Epithelial cell of proximal tubule (primary cell): Measurements from ENCODE around the gene SLC27A4. TPM values are rescaled to one million over a fixed set of nuclear protein-coding genes. Genes with fewer than 3 reads are reported as not detected.

ENCODE experiments used
- DNase-seq: peaks from one replicate; pipeline ENCODE4 v3.0.0-alpha.2; 2011; ENCODE audit warnings: low read depth
- H3K4me3 ChIP-seq: 2 replicates; pipeline ENCODE4 v1.5.1; 2011; ENCODE audit warnings: low read depth, mild to moderate bottlenecking, low read length
- total RNA-seq: library from RNA; depleted of rRNA; stranded (reverse); fragments of >200 nt; gene quantifications from 2 replicates; pipeline ENCODE4 v1.2.3, GENCODE V29; 2015
- TF ChIP-seq, protein P1 (sequence below): conservative IDR thresholded peaks from 2 replicates; pipeline ENCODE4 v1.5.1; 2012; ENCODE audit warnings: low read depth, mild to moderate bottlenecking, low read length

The SLC27A4 gene
- total RNA-seq, 1 donor from 2014 or later = 27.7 TPM

DNA sequence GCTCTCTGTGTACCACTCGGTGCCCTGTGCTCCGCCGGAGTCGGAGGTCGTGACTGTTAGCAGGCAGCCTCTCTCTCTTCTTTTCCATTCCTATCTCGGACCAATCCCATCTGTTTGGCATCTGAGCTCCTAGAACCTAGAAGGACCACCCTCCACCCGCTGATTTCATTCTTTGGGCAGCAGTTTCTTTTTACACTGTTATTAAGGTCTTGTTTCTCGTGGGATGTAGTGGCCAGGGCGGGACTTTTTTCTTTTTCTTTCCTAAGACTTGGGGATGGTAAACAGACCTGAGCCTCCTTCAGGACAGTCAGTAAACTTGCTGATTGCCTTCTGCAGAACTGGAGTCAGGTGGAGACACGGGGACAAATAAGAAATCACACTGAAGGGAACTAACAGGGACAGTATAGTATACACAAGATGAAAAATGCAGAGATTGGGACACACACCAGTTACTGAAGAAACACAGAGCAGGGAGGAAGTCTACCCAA, 31.3 kb downstream of the SLC27A4 start:
- no peak for DNase-seq
- TF ChIP-seq, protein P1, sequence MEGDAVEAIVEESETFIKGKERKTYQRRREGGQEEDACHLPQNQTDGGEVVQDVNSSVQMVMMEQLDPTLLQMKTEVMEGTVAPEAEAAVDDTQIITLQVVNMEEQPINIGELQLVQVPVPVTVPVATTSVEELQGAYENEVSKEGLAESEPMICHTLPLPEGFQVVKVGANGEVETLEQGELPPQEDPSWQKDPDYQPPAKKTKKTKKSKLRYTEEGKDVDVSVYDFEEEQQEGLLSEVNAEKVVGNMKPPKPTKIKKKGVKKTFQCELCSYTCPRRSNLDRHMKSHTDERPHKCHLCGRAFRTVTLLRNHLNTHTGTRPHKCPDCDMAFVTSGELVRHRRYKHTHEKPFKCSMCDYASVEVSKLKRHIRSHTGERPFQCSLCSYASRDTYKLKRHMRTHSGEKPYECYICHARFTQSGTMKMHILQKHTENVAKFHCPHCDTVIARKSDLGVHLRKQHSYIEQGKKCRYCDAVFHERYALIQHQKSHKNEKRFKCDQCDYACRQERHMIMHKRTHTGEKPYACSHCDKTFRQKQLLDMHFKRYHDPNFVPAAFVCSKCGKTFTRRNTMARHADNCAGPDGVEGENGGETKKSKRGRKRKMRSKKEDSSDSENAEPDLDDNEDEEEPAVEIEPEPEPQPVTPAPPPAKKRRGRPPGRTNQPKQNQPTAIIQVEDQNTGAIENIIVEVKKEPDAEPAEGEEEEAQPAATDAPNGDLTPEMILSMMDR = no peak
- peak overlapping the region; percentile 93 for H3K4me3 ChIP-seq

DNA sequence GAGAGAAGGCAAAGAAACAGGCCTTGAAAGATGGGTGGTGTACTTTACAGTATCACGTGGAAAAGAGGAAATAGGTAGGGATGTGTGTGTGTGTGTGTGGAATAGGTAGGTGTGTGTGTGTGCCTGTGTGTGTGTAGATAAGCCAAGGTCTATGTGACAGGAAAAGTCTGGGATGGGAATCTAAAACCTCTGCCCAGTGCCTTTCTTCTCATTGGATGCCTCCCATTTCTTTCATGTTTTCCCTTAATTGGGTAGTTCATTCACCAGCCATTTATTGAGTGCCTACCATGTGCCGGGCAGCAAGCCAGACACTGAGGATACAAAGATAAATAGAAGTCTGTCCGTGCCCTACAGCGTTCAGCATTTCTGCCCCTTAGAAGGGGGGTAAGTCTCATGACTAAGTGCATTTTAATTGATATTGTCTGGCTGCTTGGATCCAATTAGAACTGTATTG, 31.9 kb downstream of the SLC27A4 start:
- TF ChIP-seq, protein P1 = no peak
- DNase-seq = no peak
- peak overlapping the region; percentile 93 for H3K4me3 ChIP-seq

GRCh38 chr9:128372784-128373183, 32.5 kb downstream of the SLC27A4 start:
- DNase-seq = no peak
- H3K4me3 ChIP-seq = peak overlapping the region; percentile 93

DNA sequence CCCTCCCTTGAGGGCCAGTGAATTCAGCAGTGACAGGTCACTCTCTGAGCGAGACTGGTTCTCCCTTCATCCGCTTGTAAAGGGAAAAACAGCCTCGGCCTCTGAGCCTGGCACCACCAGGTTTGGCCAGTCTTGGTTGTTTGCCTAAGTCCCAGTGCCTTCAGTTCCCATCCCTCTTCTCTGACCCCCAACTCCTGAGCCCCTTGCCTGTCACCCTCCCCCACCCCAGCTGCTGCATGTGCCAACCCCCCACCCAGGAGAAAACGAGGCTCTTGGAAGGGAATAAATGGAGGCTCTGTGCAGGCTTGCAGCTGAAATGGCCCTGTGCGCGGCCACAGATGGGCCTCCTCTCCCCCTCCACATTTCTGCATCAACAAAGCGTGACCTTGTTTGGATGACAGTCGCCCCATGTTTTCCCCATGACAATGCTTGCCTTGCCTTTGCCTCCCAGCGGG, 33.9 kb downstream of the SLC27A4 start:
- TF ChIP-seq, protein P1 = no peak
- DNase-seq = no peak

More at GRCh38 chr9:128372784-128373183, 32.5 kb downstream of the SLC27A4 start:
- TF ChIP-seq, protein P1 = no peak

GRCh38 chr9:128375865-128376264, 35.5 kb downstream of the SLC27A4 start:
- DNase-seq = no peak
- TF ChIP-seq, protein P1 = no peak
- no peak overlapping the region for H3K4me3 ChIP-seq

More for the DNA sequence above, 33.9 kb downstream of the SLC27A4 start:
- H3K4me3 ChIP-seq = no peak overlapping the region

DNA sequence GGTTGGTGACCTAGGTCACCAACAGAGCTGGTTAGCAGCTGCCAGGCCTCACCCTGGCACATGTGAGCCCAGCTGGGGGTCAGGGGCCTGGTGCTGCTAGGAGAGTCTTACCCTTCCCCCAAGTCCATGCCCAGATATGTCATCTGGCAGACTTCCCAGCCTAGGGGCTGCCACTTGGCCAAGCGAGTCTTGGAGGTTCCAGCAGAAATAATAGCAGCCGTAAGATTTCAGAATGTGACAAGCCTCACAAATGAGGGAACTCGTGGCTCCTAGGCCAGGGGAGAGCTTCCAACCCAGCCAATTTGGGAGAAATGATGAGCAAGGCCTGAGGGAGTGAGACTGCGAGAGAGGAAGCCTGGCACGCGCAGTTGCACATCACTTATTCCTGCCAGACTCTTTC, 41.9 kb downstream of the SLC27A4 start:
- no peak for DNase-seq
- no peak overlapping the region for H3K4me3 ChIP-seq
- TF ChIP-seq, protein P1 = no peak
